Measurements from ENCODE around the gene PACSIN2.

PACSIN2 gene

DNA sequence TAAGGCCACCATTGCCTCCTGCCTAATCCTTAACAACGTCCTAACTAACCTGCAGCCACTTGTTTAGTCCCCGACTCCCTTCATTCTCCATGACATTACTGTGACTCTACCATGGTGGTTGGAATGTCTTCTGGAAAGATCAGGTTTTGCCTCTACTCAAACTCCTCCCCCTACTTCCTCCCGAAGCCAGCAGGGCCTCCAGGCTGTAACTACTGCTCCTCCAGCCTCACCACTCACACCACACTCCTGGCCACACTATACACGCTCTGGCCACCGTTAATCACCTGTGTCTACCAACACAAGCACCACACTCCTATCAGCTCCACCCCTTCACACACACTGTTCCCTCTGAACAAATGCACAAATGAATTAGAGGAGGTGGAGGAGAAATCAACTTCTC lies 69.2 kb downstream of the PACSIN2 start:
- Histone ChIP-seq H3K79me2 (ENCODE audit: insufficient read depth, low read length) (peaks cover 81% of the 10 kb centered on the region), H3K9me3 (ENCODE audit: insufficient read depth, low read length, severe bottlenecking) (no peaks in the 10 kb centered on the region), H3K4me1 (ENCODE audit: insufficient read depth, low read length) (no peaks in the 10 kb centered on the region), H3K27me3 (ENCODE audit: insufficient read depth, low read length, poor library complexity) (no peaks in the 10 kb centered on the region), H3K27ac (ENCODE audit: low read length) (no peak overlapping the region), H2AFZ (ENCODE audit: low read depth, low read length) (no peak overlapping the region), H3K4me3 (ENCODE audit: low read depth in 1 of 2, low read length in 2 of 2) (no peak overlapping the region), H4K20me1 (ENCODE audit: insufficient read depth, low read length) (peaks cover 79% of the 10 kb centered on the region), H3K36me3 (ENCODE audit: insufficient read depth, low read length) (peaks cover 12% of the 10 kb centered on the region; the same call in 1 of the 2 replicates), H3K4me2 (ENCODE audit: insufficient read depth, low read length) (no peak overlapping the region), H3K9ac (ENCODE audit: low read depth, low read length) (no peak overlapping the region)
- ATAC-seq (ENCODE audit: insufficient read depth, low read depth): no peak; the same call in 2 of the 3 replicates
- TF ChIP-seq EZH2 (IDR thresholded peaks at IDR 0.05; ENCODE audit: borderline replicate concordance, low read depth, low read length, severe bottlenecking): no peak
- no peak for TF ChIP-seq CTCF (IDR thresholded peaks at IDR 0.05; ENCODE audit: borderline replicate concordance, extremely low read depth, low read length, poor library complexity, severe bottlenecking)
- DNase-seq: no peak

DNA sequence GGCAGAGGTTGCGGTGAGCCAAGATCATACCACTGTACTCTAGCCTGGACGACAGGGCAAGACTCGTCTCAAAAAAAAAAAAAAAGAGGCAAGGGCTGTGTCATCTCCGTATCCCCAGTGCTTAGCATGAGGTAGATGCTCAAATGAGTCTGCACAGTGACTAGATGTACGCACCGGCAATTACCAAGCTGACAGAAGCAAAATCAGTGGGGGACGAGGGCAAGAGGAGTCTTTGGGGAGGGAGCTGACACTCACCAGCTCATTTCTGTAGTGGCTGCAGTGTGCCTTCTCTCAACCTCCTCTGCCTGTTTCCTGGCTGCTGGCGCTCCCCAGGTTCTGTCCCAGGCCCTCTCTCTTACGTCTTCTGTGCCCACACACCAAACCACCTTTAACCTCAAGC lies 69.9 kb downstream of the PACSIN2 start:
- Histone ChIP-seq H3K4me3 (ENCODE audit: low read depth in 1 of 2, low read length in 2 of 2) (no peak overlapping the region), H4K20me1 (ENCODE audit: insufficient read depth, low read length) (peaks cover 76% of the 10 kb centered on the region), H3K9ac (ENCODE audit: low read depth, low read length) (no peak overlapping the region), H3K4me2 (ENCODE audit: insufficient read depth, low read length) (no peak overlapping the region), H2AFZ (ENCODE audit: low read depth, low read length) (no peak overlapping the region), H3K27ac (ENCODE audit: low read length) (no peak overlapping the region), H3K27me3 (ENCODE audit: insufficient read depth, low read length, poor library complexity) (no peaks in the 10 kb centered on the region), H3K4me1 (ENCODE audit: insufficient read depth, low read length) (no peaks in the 10 kb centered on the region), H3K9me3 (ENCODE audit: insufficient read depth, low read length, severe bottlenecking) (no peaks in the 10 kb centered on the region), H3K36me3 (ENCODE audit: insufficient read depth, low read length) (peaks cover 12% of the 10 kb centered on the region; the same call in 1 of the 2 replicates), H3K79me2 (ENCODE audit: insufficient read depth, low read length) (peaks cover 76% of the 10 kb centered on the region)
- TF ChIP-seq CTCF (IDR thresholded peaks at IDR 0.05; ENCODE audit: borderline replicate concordance, extremely low read depth, low read length, poor library complexity, severe bottlenecking) (no peak), EZH2 (IDR thresholded peaks at IDR 0.05; ENCODE audit: borderline replicate concordance, low read depth, low read length, severe bottlenecking) (no peak)
- DNase-seq: no peak
- no peak for ATAC-seq (ENCODE audit: insufficient read depth, low read depth)

GRCh38 chr22:42944409-42944808 lies 70.5 kb downstream of the PACSIN2 start:
- Histone ChIP-seq H3K36me3 (ENCODE audit: insufficient read depth, low read length) (peaks cover 12% of the 10 kb centered on the region; the same call in 1 of the 2 replicates), H3K9me3 (ENCODE audit: insufficient read depth, low read length, severe bottlenecking) (no peaks in the 10 kb centered on the region), H3K27ac (ENCODE audit: low read length) (no peak overlapping the region), H3K79me2 (ENCODE audit: insufficient read depth, low read length) (peaks cover 75% of the 10 kb centered on the region), H3K4me2 (ENCODE audit: insufficient read depth, low read length) (no peak overlapping the region), H4K20me1 (ENCODE audit: insufficient read depth, low read length) (peaks cover 73% of the 10 kb centered on the region), H3K27me3 (ENCODE audit: insufficient read depth, low read length, poor library complexity) (no peaks in the 10 kb centered on the region), H3K4me1 (ENCODE audit: insufficient read depth, low read length) (no peaks in the 10 kb centered on the region), H3K4me3 (ENCODE audit: low read depth in 1 of 2, low read length in 2 of 2) (no peak overlapping the region), H2AFZ (ENCODE audit: low read depth, low read length) (no peak overlapping the region), H3K9ac (ENCODE audit: low read depth, low read length) (no peak overlapping the region)
- TF ChIP-seq CTCF (IDR thresholded peaks at IDR 0.05; ENCODE audit: borderline replicate concordance, extremely low read depth, low read length, poor library complexity, severe bottlenecking): no peak
- TF ChIP-seq EZH2 (IDR thresholded peaks at IDR 0.05; ENCODE audit: borderline replicate concordance, low read depth, low read length, severe bottlenecking): no peak
- ATAC-seq (ENCODE audit: insufficient read depth, low read depth) (no peak), DNase-seq (no peak)

DNA sequence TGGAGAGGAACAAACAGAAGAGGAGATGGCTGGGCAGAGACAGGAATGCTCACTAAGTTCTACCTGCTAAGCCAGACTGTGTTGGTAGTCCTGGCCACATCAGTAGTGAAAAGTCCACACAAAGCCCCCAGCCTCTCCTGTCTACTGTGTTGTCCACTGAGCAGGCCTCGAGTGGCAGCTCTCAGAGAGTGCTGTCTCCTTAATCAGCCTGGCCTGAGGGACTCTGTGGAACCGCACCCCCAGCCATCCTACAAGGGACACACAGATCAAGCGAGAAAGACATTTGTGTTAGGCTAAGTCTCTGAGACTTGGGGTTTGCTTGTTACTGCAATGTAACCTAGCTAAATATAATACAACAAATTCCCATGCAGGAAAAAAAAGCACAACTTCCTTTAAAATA lies 71.0 kb downstream of the PACSIN2 start:
- Histone ChIP-seq H3K9ac (ENCODE audit: low read depth, low read length) (no peak overlapping the region), H3K27ac (ENCODE audit: low read length) (no peak overlapping the region), H3K9me3 (ENCODE audit: insufficient read depth, low read length, severe bottlenecking) (no peaks in the 10 kb centered on the region), H3K4me1 (ENCODE audit: insufficient read depth, low read length) (no peaks in the 10 kb centered on the region), H3K79me2 (ENCODE audit: insufficient read depth, low read length) (peaks cover 74% of the 10 kb centered on the region), H2AFZ (ENCODE audit: low read depth, low read length) (no peak overlapping the region), H3K4me3 (ENCODE audit: low read depth in 1 of 2, low read length in 2 of 2) (no peak overlapping the region), H3K36me3 (ENCODE audit: insufficient read depth, low read length) (peaks cover 12% of the 10 kb centered on the region; the same call in 1 of the 2 replicates), H3K4me2 (ENCODE audit: insufficient read depth, low read length) (no peak overlapping the region), H4K20me1 (ENCODE audit: insufficient read depth, low read length) (peaks cover 73% of the 10 kb centered on the region), H3K27me3 (ENCODE audit: insufficient read depth, low read length, poor library complexity) (no peaks in the 10 kb centered on the region)
- no peak for DNase-seq
- no peak for ATAC-seq (ENCODE audit: insufficient read depth, low read depth)
- TF ChIP-seq CTCF (IDR thresholded peaks at IDR 0.05; ENCODE audit: borderline replicate concordance, extremely low read depth, low read length, poor library complexity, severe bottlenecking) (no peak), EZH2 (IDR thresholded peaks at IDR 0.05; ENCODE audit: borderline replicate concordance, low read depth, low read length, severe bottlenecking) (no peak)
